Fibroblast of villous mesenchyme (primary cell): ENCODE results near the gene THOC7. TPM values are rescaled to one million over a fixed set of nuclear protein-coding genes. Genes with fewer than 3 reads are reported as not detected.

Experiments
- DNase-seq: peaks from one replicate; pipeline ENCODE4 v3.0.0-alpha.2; 2010; ENCODE audit warnings: low read depth
- H3K4me3 ChIP-seq: 2 replicates; pipeline ENCODE4 v1.5.1; 2011; ENCODE audit warnings: low read depth, mild to moderate bottlenecking, low read length
- CTCF ChIP-seq: IDR thresholded peaks from 2 replicates; pipeline ENCODE4 v1.5.1; 2012; ENCODE audit warnings: low read depth, mild to moderate bottlenecking, low read length; ENCODE audit not compliant: insufficient read depth
- total RNA-seq: library from RNA; depleted of rRNA; stranded (reverse); fragments of >200 nt; gene quantifications from 2 replicates; pipeline ENCODE4 v1.2.3, GENCODE V29; 2012

Gene THOC7
- total RNA-seq, 1 donor: 47.9 TPM

GRCh38 chr3:63870615-63871005, 7.0 kb upstream of the THOC7 start:
- no peak for TF ChIP-seq CTCF
- no peak for DNase-seq
- no peak overlapping the region for H3K4me3 ChIP-seq

- no peak for TF ChIP-seq CTCF
- no peak for DNase-seq
- no peak overlapping the region for H3K4me3 ChIP-seq
Measured at GRCh38 chr3:63869940-63870614, 6.5 kb upstream of the THOC7 start.

GRCh38 chr3:63867225-63867624, 3.6 kb upstream of the THOC7 start:
- no peak for DNase-seq
- TF ChIP-seq CTCF: no peak
- no peak overlapping the region for H3K4me3 ChIP-seq

- DNase-seq: no peak
- no peak for TF ChIP-seq CTCF
- H3K4me3 ChIP-seq: peak overlapping the region; percentile 90
Measured at GRCh38 chr3:63864965-63865327, 1.3 kb upstream of the THOC7 start.

- peak overlapping the region; percentile 90 for H3K4me3 ChIP-seq
- TF ChIP-seq CTCF: no peak
- no peak for DNase-seq
Measured at GRCh38 chr3:63864008-63864964, 681 bp upstream of the THOC7 start.

GRCh38 chr3:63862804-63863149, 828 bp downstream of the THOC7 start:
- DNase-seq: no peak
- H3K4me3 ChIP-seq: peak overlapping the region; percentile 90
- no peak for TF ChIP-seq CTCF
